Naive B cell (primary cell): ENCODE results near the gene ADAM15. TPM values are rescaled to one million over a fixed set of nuclear protein-coding genes. Genes with fewer than 3 reads are reported as not detected.

Experiments used
- ATAC-seq, 2 donors: fragments of 150-1000 bp; cut with Tn5 transposase; 2 replicates each; pipeline ENCODE4 v1.10.0; 2021; ENCODE audit warnings: low read depth in 2 of 2, mild to moderate bottlenecking in 2 of 2, moderate library complexity in 2 of 2
- DNase-seq: peaks from one replicate; pipeline ENCODE4 v3.0.0; 2022
- H3K27ac Mint-ChIP-seq, 6 donors: one replicate each; pipeline ENCODE4 v1.8.0; 2020 to 2022; ENCODE audit warnings: mild to moderate bottlenecking in 6 of 6, mixed read lengths in 6 of 6, moderate library complexity in 5 of 6, inconsistent platforms in 2 of 6
- H3K27me3 Mint-ChIP-seq, 3 donors: one replicate each; pipeline ENCODE4 v1.8.0; 2021 to 2022; ENCODE audit warnings: mixed read lengths in 3 of 3, mild to moderate bottlenecking in 1 of 3
- H3K36me3 Mint-ChIP-seq, 2 donors: one replicate each; pipeline ENCODE4 v1.8.0; 2020 to 2022; ENCODE audit warnings: mixed read lengths in 2 of 2, inconsistent platforms in 1 of 2, mild to moderate bottlenecking in 1 of 2
- H3K4me1 Mint-ChIP-seq, 3 donors: one replicate each; pipeline ENCODE4 v1.8.0; 2020 to 2022; ENCODE audit warnings: mixed read lengths in 3 of 3, inconsistent platforms in 1 of 3, mild to moderate bottlenecking in 1 of 3, moderate library complexity in 1 of 3
- H3K4me3 Mint-ChIP-seq, 8 donors: one replicate each; pipeline ENCODE4 v1.8.0; 2020 to 2022; ENCODE audit warnings: mild to moderate bottlenecking in 8 of 8, mixed read lengths in 8 of 8, moderate library complexity in 8 of 8, inconsistent platforms in 2 of 8
- H3K9me3 Mint-ChIP-seq, 7 donors: one replicate each; pipeline ENCODE4 v1.8.0; 2020 to 2022; ENCODE audit warnings: mixed read lengths in 7 of 7, mild to moderate bottlenecking in 5 of 7, inconsistent platforms in 2 of 7, moderate library complexity in 1 of 7
- polyA plus RNA-seq, 6 donors: library from polyadenylated mRNA; unstranded; fragments of 300-500 nt; fragmentation: Illumina TruSeq; gene quantifications; one replicate each; pipeline ENCODE4 v1.2.3, GENCODE V29; 2021; ENCODE audit warnings: low read depth in 6 of 6

Gene ADAM15
- polyA plus RNA-seq, 6 donors from 2014 or later: 2.8 to 8.8 (median 7.0) TPM

DNA sequence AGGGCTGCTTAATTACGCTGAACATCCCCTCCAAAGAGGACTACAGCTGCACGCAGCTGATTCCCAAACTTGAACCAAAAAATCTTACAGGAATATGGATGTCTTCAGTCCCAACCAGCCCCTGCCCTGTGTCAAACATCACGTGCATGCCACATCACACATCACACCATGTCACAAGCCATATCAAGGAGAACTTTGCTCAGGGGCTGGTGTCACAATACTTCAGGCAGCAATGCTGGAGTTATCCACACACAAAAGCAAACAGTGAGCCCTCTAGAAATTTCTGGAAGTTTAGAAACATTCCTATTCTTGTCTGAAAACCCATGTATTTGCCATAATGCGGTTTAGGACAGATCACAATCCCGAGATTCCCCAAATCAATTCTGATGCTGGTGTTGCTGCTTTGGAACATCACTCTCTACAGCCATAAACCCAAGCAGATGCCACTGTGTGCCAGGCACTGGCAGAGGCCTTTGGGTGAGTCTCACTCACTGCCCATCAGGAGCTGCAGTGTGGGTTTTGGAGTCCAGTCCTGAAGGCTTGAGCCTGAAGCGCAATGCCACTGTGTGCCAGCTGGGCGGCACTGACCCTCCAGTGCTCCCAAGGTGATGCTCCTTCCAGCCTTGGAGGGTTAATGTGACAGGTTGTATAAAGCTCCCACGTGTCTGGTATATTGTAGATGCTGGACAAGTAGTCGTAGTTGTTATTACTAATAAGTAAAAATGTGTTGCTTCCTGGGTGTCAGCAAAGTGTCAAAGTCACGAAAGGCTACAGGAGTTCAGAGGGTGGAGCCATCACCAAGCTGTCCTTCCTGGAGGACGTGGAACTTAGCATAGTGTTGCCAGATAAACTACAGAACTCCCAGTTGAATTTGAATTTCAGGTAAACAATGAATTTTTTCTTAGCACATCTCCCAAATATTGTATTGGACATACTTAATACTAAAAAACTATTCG is 56.5 kb downstream of the ADAM15 start:
- peaks cover 0 to 6% (median 0%) of the 10 kb centered on the region in 3 donors for H3K27me3 Mint-ChIP-seq
- peak overlapping the region in 1 of 6 donors; percentile 74 for H3K27ac Mint-ChIP-seq

DNA sequence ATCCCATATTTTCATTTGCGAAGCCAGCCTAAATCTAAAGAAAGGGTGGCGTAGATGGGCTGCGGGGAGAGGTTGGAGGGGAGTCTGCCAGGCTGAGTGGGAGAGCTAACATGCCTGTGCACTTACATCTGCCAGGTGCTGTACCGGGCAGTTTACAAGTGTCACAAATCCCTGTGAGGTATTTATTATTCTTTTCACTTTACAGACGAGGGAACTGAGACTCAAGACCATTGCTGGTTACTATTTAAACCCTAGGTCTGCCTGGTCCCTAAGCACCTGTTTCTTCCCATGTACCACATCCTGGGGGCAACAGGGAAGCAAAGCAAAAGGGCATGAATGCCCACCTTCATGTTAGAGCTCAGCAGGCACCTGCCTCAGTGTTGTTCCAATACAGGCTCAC is 57.2 kb downstream of the ADAM15 start:
- Mint-ChIP-seq H3K9me3 (no peaks in the 10 kb centered on the region), H3K4me1 (no peaks in the 10 kb centered on the region), H3K27me3 (peaks cover 0 to 6% (median 0%) of the 10 kb centered on the region in 3 donors), H3K27ac (no peak overlapping the region), H3K4me3 (no peak overlapping the region), H3K36me3 (no peaks in the 10 kb centered on the region)
- ATAC-seq (no peak), DNase-seq (no peak)

More for the DNA sequence above, 56.5 kb downstream of the ADAM15 start:
- no peak for ATAC-seq
- no peak overlapping the region for H3K4me3 Mint-ChIP-seq
- no peak for DNase-seq
- H3K36me3 Mint-ChIP-seq: no peaks in the 10 kb centered on the region
- no peaks in the 10 kb centered on the region for H3K9me3 Mint-ChIP-seq
- no peaks in the 10 kb centered on the region for H3K4me1 Mint-ChIP-seq

DNA sequence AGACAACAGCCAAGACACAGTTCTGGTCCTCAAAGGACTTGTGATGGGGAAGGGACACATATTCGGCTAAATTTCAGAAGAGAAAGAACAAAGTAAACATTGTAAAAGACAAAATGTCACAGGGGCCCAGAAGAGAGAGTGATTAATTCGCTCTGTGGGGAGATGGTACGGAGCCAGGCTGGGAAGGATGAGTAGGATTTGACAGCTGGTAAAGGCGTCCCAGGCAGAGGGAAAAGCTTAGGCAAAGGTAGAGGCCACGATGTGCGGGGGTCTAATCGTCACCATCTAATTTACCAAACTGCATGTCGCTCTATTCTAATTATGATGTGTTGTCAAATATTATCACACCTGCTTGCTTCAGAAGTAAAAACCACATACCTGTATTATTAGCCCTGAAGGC is 59.3 kb downstream of the ADAM15 start:
- Mint-ChIP-seq H3K36me3 (no peaks in the 10 kb centered on the region), H3K9me3 (no peaks in the 10 kb centered on the region), H3K27me3 (peaks cover 0 to 6% (median 0%) of the 10 kb centered on the region in 3 donors), H3K27ac (peak overlapping the region in 1 of 6 donors; percentile 87), H3K4me1 (no peaks in the 10 kb centered on the region), H3K4me3 (no peak overlapping the region)
- no peak for ATAC-seq
- no peak for DNase-seq

DNA sequence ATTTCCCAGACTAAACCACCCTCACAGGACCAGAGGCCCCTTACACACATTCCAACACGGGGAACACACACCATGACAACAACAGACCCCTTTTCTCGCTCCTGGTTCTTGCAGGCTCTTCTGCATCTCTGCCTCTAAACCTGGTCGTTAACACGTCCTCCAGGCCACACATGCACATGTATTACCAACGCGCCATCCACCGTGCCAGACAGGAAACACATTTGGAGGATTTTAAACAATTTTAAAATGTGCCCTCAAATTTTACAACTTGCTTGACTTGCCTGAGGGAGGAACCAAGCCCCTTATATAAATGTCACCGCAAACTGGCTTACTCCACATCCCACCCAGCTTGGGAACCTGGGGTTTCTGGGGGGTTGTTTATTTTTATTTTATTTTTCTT is 59.7 kb downstream of the ADAM15 start:
- no peak overlapping the region for H3K27ac Mint-ChIP-seq

More for the DNA sequence above, 59.7 kb downstream of the ADAM15 start:
- no peak overlapping the region for H3K4me3 Mint-ChIP-seq
- ATAC-seq (no peak), DNase-seq (no peak)
- H3K4me1 Mint-ChIP-seq: no peaks in the 10 kb centered on the region
- peaks cover 0 to 6% (median 0%) of the 10 kb centered on the region in 3 donors for H3K27me3 Mint-ChIP-seq
- no peaks in the 10 kb centered on the region for H3K9me3 Mint-ChIP-seq
- H3K36me3 Mint-ChIP-seq: no peaks in the 10 kb centered on the region

Other genes starting within 250 kb of the ADAM15 start
- gene KCNN3, start 181.0 kb upstream of the ADAM15 start, polyA plus RNA-seq: under 1 TPM in 1 of 6 donors, not detected in 5; 0.03 TPM
- 10 to 100 TPM; 30.8 to 45.7 (median 33.3) TPM for gene PMVK, start 114.6 kb upstream of the ADAM15 start, polyA plus RNA-seq
- gene PBXIP1, start 95.2 kb upstream of the ADAM15 start, polyA plus RNA-seq: 10 to 100 TPM; 36.2 to 77.3 (median 69.5) TPM
- 10 to 100 TPM in 5 of 6 donors, 1 to 10 TPM in 1; 10.0 to 45.1 (median 29.4) TPM for gene PYGO2, start 89.5 kb upstream of the ADAM15 start, polyA plus RNA-seq
- 10 to 100 TPM; 23.3 to 34.0 (median 26.3) TPM for gene SHC1, start 80.6 kb upstream of the ADAM15 start, polyA plus RNA-seq
- gene CKS1B, start 76.6 kb upstream of the ADAM15 start, polyA plus RNA-seq: 100 to 1,000 TPM; 117 to 196 (median 131) TPM
- 10 to 100 TPM; 37.0 to 57.0 (median 49.4) TPM for gene FLAD1, start 68.0 kb upstream of the ADAM15 start, polyA plus RNA-seq
- gene LENEP, start 57.7 kb upstream of the ADAM15 start, polyA plus RNA-seq: not detected
- 1 to 10 TPM in 5 of 6 donors, not detected in 1; 2.2 to 5.5 (median 2.7) TPM for gene ZBTB7B, start 48.5 kb upstream of the ADAM15 start, polyA plus RNA-seq
- gene DCST2, start 17.5 kb upstream of the ADAM15 start, polyA plus RNA-seq: not detected
- not detected for gene DCST1, start 17.5 kb upstream of the ADAM15 start, polyA plus RNA-seq
- 1 to 10 TPM in 5 of 6 donors, not detected in 1; 2.6 to 6.0 (median 3.3) TPM for gene EFNA4, start 12.4 kb downstream of the ADAM15 start, polyA plus RNA-seq
- 1 to 10 TPM in 3 of 6 donors, under 1 TPM in 2, not detected in 1; 0.54 to 2.9 (median 2.1) TPM for gene EFNA3, start 27.5 kb downstream of the ADAM15 start, polyA plus RNA-seq
- under 1 TPM in 3 of 6 donors, not detected in 3; 0.18 to 0.82 (median 0.56) TPM for gene EFNA1, start 76.6 kb downstream of the ADAM15 start, polyA plus RNA-seq
- 100 to 1,000 TPM; 152 to 273 (median 201) TPM for gene SLC50A1, start 84.5 kb downstream of the ADAM15 start, polyA plus RNA-seq
- gene DPM3, start 89.2 kb downstream of the ADAM15 start, polyA plus RNA-seq: 100 to 1,000 TPM in 1 of 6 donors, 10 to 100 TPM in 5; 77.4 to 100 (median 90.5) TPM
- 100 to 1,000 TPM; 340 to 379 (median 354) TPM for gene KRTCAP2, start 122.0 kb downstream of the ADAM15 start, polyA plus RNA-seq
- under 1 TPM in 2 of 6 donors, not detected in 4; 0.13 to 0.35 TPM for gene TRIM46, start 122.5 kb downstream of the ADAM15 start, polyA plus RNA-seq
- 1 to 10 TPM; 1.1 to 3.9 (median 2.2) TPM for gene THBS3, start 156.6 kb downstream of the ADAM15 start, polyA plus RNA-seq
- 10 to 100 TPM; 35.5 to 49.1 (median 42.0) TPM for gene MTX1, start 157.4 kb downstream of the ADAM15 start, polyA plus RNA-seq
- 1 to 10 TPM in 3 of 6 donors, under 1 TPM in 3; 0.54 to 1.7 (median 1.2) TPM for gene ENTREP3, start 204.2 kb downstream of the ADAM15 start, polyA plus RNA-seq
- gene SCAMP3, start 211.0 kb downstream of the ADAM15 start, polyA plus RNA-seq: 100 to 1,000 TPM; 100 to 142 (median 125) TPM
- 10 to 100 TPM; 11.6 to 28.2 (median 18.1) TPM for gene CLK2, start 222.2 kb downstream of the ADAM15 start, polyA plus RNA-seq
- under 1 TPM in 2 of 6 donors, not detected in 4; 0.08 to 0.33 TPM for gene HCN3, start 226.1 kb downstream of the ADAM15 start, polyA plus RNA-seq